ENCODE data around the gene ZNF790.
A peak's percentile ranks its signal among the peaks of the same experiment; 100 is the strongest.

Gene ZNF790

GRCh38 chr19:36771261-36772231, 66.6 kb downstream of the ZNF790 start:
- DNase-seq, result peak; percentile 36 to 58 (median 57)

All from suppressor macrophage treated with lipopolysaccharide for 1 hour (primary cell).